Transverse colon (tissue), 4 donors: ENCODE data around the gene MAP1LC3B.

Experiments used
- CTCF ChIP-seq, 5 experiments: fragments of 200-600 bp in 3 of 5; fragments of 450-650 bp in 2 of 5; sonication (generic) in 3 of 5; IDR thresholded peaks; 1 replicate in 2 of 5; 2 replicates in 3 of 5; pipeline ENCODE4 v1.5.1; 2016 to 2017; ENCODE audit warnings: antibody characterized with exemption in 5 of 5, inconsistent platforms in 3 of 5, mild to moderate bottlenecking in 2 of 5, moderate library complexity in 1 of 5
- POLR2AphosphoS5 ChIP-seq, 3 donors: sonication (generic); formaldehyde crosslinking; IDR thresholded peaks; one replicate each; pipeline ENCODE4 v1.6.1; 2016; ENCODE audit warnings: antibody characterized with exemption in 3 of 3

DNA sequence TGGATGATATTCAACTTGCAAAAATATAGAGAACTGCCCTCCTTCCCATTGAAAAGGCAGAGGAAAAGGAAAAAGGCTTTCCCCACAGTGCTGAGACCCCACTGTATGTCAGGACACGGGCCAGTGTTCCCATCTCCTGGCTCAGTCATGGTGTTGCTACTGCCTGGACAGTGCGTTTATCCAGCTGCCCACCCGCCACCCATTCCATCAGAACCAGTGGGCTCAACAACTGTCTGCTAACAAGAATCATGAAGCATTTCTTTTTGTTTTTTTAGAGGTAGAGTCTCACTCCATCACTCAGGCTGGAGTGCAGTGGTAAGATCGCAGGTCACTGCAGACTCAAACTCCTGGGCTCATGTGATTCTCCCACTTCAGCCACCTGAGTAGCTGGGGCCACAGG lies 19.8 kb upstream of the MAP1LC3B start:
- TF ChIP-seq POLR2AphosphoS5 (IDR thresholded peaks at IDR 0.05) = no peak
- TF ChIP-seq CTCF (IDR thresholded peaks at IDR 0.05) = no peak
